GM12878 (cell line): ENCODE measurements around the gene GRIN2C. TPM values are rescaled to one million over a fixed set of nuclear protein-coding genes. Genes with fewer than 3 reads are reported as not detected.

Experiments used
- ATAC-seq: fragments of 200-7000 bp; cut with Tn5 transposase; 3 replicates; pipeline ENCODE4 v1.9.1; 2020; ENCODE audit warnings: mild to moderate bottlenecking, moderate library complexity
- BruUV-seq: library from RNA; stranded (reverse); fragments of 400-500 nt; replicated peaks from 2 replicates; lab custom pipeline; 2021; lab: Mats Ljungman, UMichigan
- CTCF ChIA-PET: fragments of 300-600 bp; sonication (Branson Sonifier 250); formaldehyde crosslinking; extraction: SDS; loops from one replicate; lab custom pipeline; 2021; ENCODE audit warnings: inconsistent platforms; lab: Yijun Ruan, JAX
- POLR2A ChIA-PET: fragments of 350-600 bp; formaldehyde crosslinking; extraction: SDS; loops from one replicate; lab custom pipeline; 2021; ENCODE audit warnings: inconsistent platforms; lab: Charles Lee
- RAD21 ChIA-PET: fragments of 300-600 bp; sonication (Branson Sonifier 250); formaldehyde crosslinking; loops from one replicate; lab custom pipeline; 2023; ENCODE audit warnings: antibody characterized with exemption; ENCODE audit not compliant: unreplicated experiment; lab: Charles Lee
- SMC1A ChIA-PET: fragments of 300-600 bp; sonication (Branson Sonifier 250); formaldehyde crosslinking; loops from one replicate; lab custom pipeline; 2023; ENCODE audit not compliant: unreplicated experiment, uncharacterized antibody; lab: Charles Lee
- DNase-seq: peaks from one replicate; pipeline ENCODE4 v3.0.0-alpha.2; 2011; ENCODE audit warnings: low read depth, low spot score
- FAIRE-seq: peaks from 3 replicates; lab custom pipeline; 2011; peaks lifted over from hg19 to GRCh38; lab: Jason Lieb, UNC
- H2AFZ ChIP-seq: 2 replicates; pipeline ENCODE4 v1.6.0; 2011; ENCODE audit warnings: low read depth, low read length, control low read depth; ENCODE audit not compliant: control insufficient read depth
- H3K27ac ChIP-seq: 2 replicates; pipeline ENCODE4 v1.5.1; 2011; ENCODE audit warnings: control low read depth; ENCODE audit not compliant: control insufficient read depth, insufficient read depth
- H3K27me3 ChIP-seq, 2 experiments: replicated peaks in 1 of 2; 2 replicates each; pipeline versions ENCODE4 v1.6.0 to v1.6.1; 2011; ENCODE audit warnings: low read length in 1 of 2; ENCODE audit not compliant: control insufficient read depth in 2 of 2, insufficient read depth in 2 of 2
- H3K36me3 ChIP-seq, 2 experiments: 2 replicates each; pipeline ENCODE4 v1.5.1; 2011; ENCODE audit warnings: low read length in 1 of 2; ENCODE audit not compliant: control insufficient read depth in 2 of 2, insufficient read depth in 2 of 2
- H3K4me1 ChIP-seq: 2 replicates; pipeline ENCODE4 v1.6.1; 2011; ENCODE audit warnings: mild to moderate bottlenecking, low read length, moderate library complexity, mixed read lengths; ENCODE audit not compliant: control insufficient read depth, insufficient read depth
- H3K4me2 ChIP-seq: 2 replicates; pipeline ENCODE4 v1.6.0; 2011; ENCODE audit warnings: control low read depth; ENCODE audit not compliant: control insufficient read depth, insufficient read depth
- H3K4me3 ChIP-seq: fragments of 200-600 bp; sonication (generic); 2 replicates; pipeline ENCODE4 v1.5.1; 2016
- H3K79me2 ChIP-seq: 2 replicates; pipeline ENCODE4 v1.6.0; 2011; ENCODE audit warnings: low read length; ENCODE audit not compliant: control insufficient read depth, insufficient read depth
- H3K9ac ChIP-seq: 2 replicates; pipeline ENCODE4 v1.8.0; 2011; ENCODE audit warnings: low read length, control low read depth, mixed read lengths; ENCODE audit not compliant: control insufficient read depth, insufficient read depth
- H3K9me3 ChIP-seq: replicated peaks from 3 replicates; pipeline ENCODE4 v1.5.1; 2011; ENCODE audit warnings: mild to moderate bottlenecking, low read length; ENCODE audit not compliant: control insufficient read depth, insufficient read depth
- H4K20me1 ChIP-seq: 2 replicates; pipeline ENCODE4 v1.6.0; 2011; ENCODE audit not compliant: control insufficient read depth, insufficient read depth
- CEBPB ChIP-seq, 2 experiments: fragments of 150-350 bp in 1 of 2; IDR thresholded peaks; 2 replicates each; pipeline ENCODE4 v1.6.1; 2012 to 2014; ENCODE audit warnings: low read depth in 2 of 2, low read length in 2 of 2, borderline replicate concordance in 1 of 2, inconsistent platforms in 1 of 2
- HCFC1 ChIP-seq: fragments of 150-350 bp; IDR thresholded peaks from 2 replicates; pipeline ENCODE4 v1.6.1; 2014; ENCODE audit warnings: low read length
- HDAC6 ChIP-seq: fragments of 200-600 bp; sonication (generic); IDR thresholded peaks from one replicate; pipeline ENCODE4 v1.8.0; 2017; ENCODE audit warnings: antibody characterized with exemption; ENCODE audit not compliant: unreplicated experiment
- KLF5 ChIP-seq: fragments of 450-650 bp; IDR thresholded peaks from 2 replicates; pipeline ENCODE4 v1.6.1; 2014; ENCODE audit warnings: mild to moderate bottlenecking; ENCODE audit not compliant: partially characterized antibody
- MEF2A ChIP-seq: IDR thresholded peaks from 2 replicates; pipeline ENCODE4 v1.6.1; 2011; ENCODE audit warnings: low read depth, mild to moderate bottlenecking, low read length, moderate library complexity; ENCODE audit not compliant: insufficient read depth
- MTA3 ChIP-seq: IDR thresholded peaks from 2 replicates; pipeline ENCODE4 v1.6.1; 2012; ENCODE audit warnings: low read length, inconsistent platforms, borderline replicate concordance
- MXI1 ChIP-seq: fragments of 150-350 bp; IDR thresholded peaks from 2 replicates; pipeline ENCODE4 v1.6.1; 2011; ENCODE audit warnings: low read depth, mild to moderate bottlenecking, inconsistent platforms, low read length, improper control_type of control experiment
- MYB ChIP-seq: fragments of 150-350 bp; IDR thresholded peaks from 2 replicates; pipeline ENCODE4 v1.6.1; 2014; ENCODE audit warnings: mild to moderate bottlenecking, low read depth, low read length, borderline replicate concordance
- PAX5 ChIP-seq: IDR thresholded peaks from 2 replicates; pipeline ENCODE4 v1.6.1; 2011; ENCODE audit warnings: low read depth, low read length, borderline replicate concordance
- SREBF1 ChIP-seq: IDR thresholded peaks from 2 replicates; pipeline ENCODE4 v1.6.1; 2012; ENCODE audit warnings: mild to moderate bottlenecking, low read length
- TARDBP ChIP-seq: IDR thresholded peaks from 2 replicates; pipeline ENCODE4 v1.6.1; 2016; ENCODE audit warnings: borderline replicate concordance
- ZNF274 ChIP-seq: IDR thresholded peaks from one replicate; pipeline ENCODE4 v1.8.0; 2011; ENCODE audit not compliant: insufficient read length, insufficient read depth
- ZSCAN29 ChIP-seq: fragments of 450-650 bp; IDR thresholded peaks from 2 replicates; pipeline ENCODE4 v1.6.1; 2017; ENCODE audit warnings: mild to moderate bottlenecking, moderate library complexity
- WGBS: methylation state at CpG from one replicate; pipeline ENCODE4 v1.1.6; 2016; ENCODE audit warnings: low lambda C conversion rate; ENCODE audit not compliant: insufficient replicate concordance, insufficient coverage; ENCODE audit errors: missing lambda C conversion rate; 5-methylcytosine and 5-hydroxymethylcytosine counted together
- in situ Hi-C: fragments of 300-500 bp; cut with MboI; formaldehyde crosslinking; loops from 9 replicates; pipeline ENCODE4 v1.14.3; 2018; ENCODE audit warnings: mixed read lengths
- intact Hi-C: fragments of 100-400 bp; cut with micrococcal nuclease; formaldehyde crosslinking; loops from one replicate; pipeline ENCODE4 v1.14.2; 2022; ENCODE audit not compliant: unreplicated experiment
- polyA plus RNA-seq, 11 experiments: library from polyadenylated mRNA; depleted of rRNA in 4 of 11; unstranded in 6 of 11; stranded (reverse) in 5 of 11; fragments of >200 nt; fragmentation: Nextera tagmentation in 4 of 11; fragmentation: Illumina TruSeq in 1 of 11; extraction: Ambion mirVana in 4 of 11; extraction: Trizol in 1 of 11; gene quantifications; 1 replicate in 1 of 11; 2 replicates in 10 of 11; pipeline versions ENCODE4 v1.2.1 to v1.2.3, GENCODE V29; 2011 to 2016; ENCODE audit warnings: inconsistent platforms in 2 of 11, missing spikeins in 2 of 11, low read depth in 1 of 11
- total RNA-seq, 4 experiments: library from RNA; depleted of rRNA in 3 of 4; stranded (reverse); fragments of >200 nt in 3 of 4; fragmentation: Illumina TruSeq in 1 of 4; extraction: Trizol in 1 of 4; gene quantifications; 2 replicates each; pipeline versions ENCODE4 v1.2.1 to v1.2.3, GENCODE V29; 2013 to 2021

Gene GRIN2C
- total and polyA plus RNA-seq, 10 of the 15 experiments (the other 5 are each of a cell fraction or from before 2014, with no cell fraction given), result 0.01 to 0.20 (median 0.11) TPM; not detected in 2

DNA sequence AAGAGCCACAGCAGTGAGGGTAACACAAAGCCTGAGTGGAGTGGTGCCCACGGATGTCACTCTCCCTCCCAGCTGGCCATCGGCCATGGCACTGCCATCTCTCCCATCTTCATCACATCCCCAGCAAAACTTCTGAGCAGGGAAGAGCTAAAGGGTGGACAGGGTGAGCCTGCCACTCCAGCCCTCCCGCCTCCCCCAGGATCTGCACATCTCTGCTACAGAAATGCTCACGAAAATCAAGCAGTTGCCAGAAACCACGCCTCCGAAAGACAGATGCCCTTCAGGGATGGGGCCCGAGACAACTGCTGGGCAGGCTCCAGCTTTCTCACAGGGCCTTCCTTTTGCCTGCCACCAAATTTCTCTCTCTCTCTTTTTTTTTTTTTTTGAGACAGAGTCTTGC is 3.6 kb downstream of the GRIN2C start:
- RAD21 ChIA-PET, result no interaction called here
- CTCF ChIA-PET, result interaction anchor here (0.6 to 3.4 kb wide), 6 partner anchors 10 to 1117 kb away, joined by 3 to 14 read pairs (median 3); no protein-coding TSS in a partner anchor
- peaks cover 12 to 14% of the 10 kb centered on the region in 2 experiments for H3K27me3 ChIP-seq
- no peak overlapping the region for H3K4me3 ChIP-seq
- H3K4me2 ChIP-seq, result no peak overlapping the region
- H3K27ac ChIP-seq, result no peak overlapping the region
- no TSS peak for BruUV-seq
- no peak overlapping the region for H2AFZ ChIP-seq
- no peaks in the 10 kb centered on the region for H3K36me3 ChIP-seq
- no peaks in the 10 kb centered on the region for H3K79me2 ChIP-seq
- TF ChIP-seq PAX5 (no peak), MEF2A (no peak), HCFC1 (no peak), SREBF1 (no peak), ZSCAN29 (no peak), MTA3 (no peak), KLF5 (no peak), MYB (no peak), MXI1 (no peak), TARDBP (no peak), ZNF274 (no peak), CEBPB (IDR thresholded peaks at IDR 0.05; ENCODE audit: borderline replicate concordance in 1 of 2, low read depth in 2 of 2, low read length in 2 of 2) (no peak), HDAC6 (no peak)
- TF ChIP-seq, all 136 proteins: peak for 0
- no peaks in the 10 kb centered on the region for H3K9me3 ChIP-seq
- no peak overlapping the region for H3K9ac ChIP-seq
- 54% methylated on average over 7 of the region's 7 CpGs for WGBS
- intact Hi-C loops (no loop called here), in situ Hi-C loops (loop anchor here (5.0 kb wide), 1 partner anchor 64 kb away; no protein-coding TSS in a partner anchor)
- ChIA-PET POLR2A (interaction anchor here (0.7 kb wide), 1 partner anchor 110 kb away, joined by 3 read pairs; no protein-coding TSS in a partner anchor), SMC1A (interaction anchor here (1.0 to 1.5 kb wide), 2 partner anchors 10 to 65 kb away, joined by 4 read pairs; no protein-coding TSS in a partner anchor)
- H4K20me1 ChIP-seq, result no peaks in the 10 kb centered on the region
- no peak for ATAC-seq
- H3K4me1 ChIP-seq, result no peaks in the 10 kb centered on the region
- DNase-seq, result no peak
- no peak for FAIRE-seq
